ENCODE data around the gene EML4.
"Not testable (repeated sequence)": the region's sequence is repeated elsewhere in the genome, so short reads cannot be mapped to it uniquely, and the experiment has no call there.

Gene EML4

DNA sequence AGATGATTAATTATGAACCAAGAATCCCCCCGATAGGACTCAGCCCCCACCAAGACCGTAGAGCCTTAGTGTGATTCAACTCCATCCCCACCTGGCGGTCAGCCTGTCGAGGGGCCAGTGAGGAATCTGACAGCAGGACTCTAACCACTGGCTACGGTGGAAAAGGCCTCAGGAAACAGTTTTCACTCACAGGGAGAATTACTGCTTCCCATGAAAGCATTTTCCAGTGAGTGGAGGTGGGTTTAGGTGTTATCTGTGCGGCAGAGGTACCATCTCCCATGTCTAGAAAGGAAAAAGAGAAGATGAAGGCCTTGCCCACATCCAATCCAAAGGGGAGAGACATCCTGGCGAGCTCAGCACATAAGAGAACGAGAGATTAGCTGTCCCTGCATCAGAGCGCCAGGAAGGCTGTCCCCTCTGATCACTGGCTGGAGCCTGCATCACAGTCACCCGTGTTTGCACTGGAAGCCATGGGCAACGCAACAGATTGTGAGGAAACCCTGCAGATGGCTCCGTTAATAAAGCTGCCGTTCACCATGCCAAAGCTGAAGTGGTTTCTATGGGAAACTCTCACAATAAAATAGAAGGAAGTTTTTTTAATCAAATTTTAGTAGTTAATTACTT is 169.5 kb downstream of the EML4 start:
- no peak for DNase-seq

DNA sequence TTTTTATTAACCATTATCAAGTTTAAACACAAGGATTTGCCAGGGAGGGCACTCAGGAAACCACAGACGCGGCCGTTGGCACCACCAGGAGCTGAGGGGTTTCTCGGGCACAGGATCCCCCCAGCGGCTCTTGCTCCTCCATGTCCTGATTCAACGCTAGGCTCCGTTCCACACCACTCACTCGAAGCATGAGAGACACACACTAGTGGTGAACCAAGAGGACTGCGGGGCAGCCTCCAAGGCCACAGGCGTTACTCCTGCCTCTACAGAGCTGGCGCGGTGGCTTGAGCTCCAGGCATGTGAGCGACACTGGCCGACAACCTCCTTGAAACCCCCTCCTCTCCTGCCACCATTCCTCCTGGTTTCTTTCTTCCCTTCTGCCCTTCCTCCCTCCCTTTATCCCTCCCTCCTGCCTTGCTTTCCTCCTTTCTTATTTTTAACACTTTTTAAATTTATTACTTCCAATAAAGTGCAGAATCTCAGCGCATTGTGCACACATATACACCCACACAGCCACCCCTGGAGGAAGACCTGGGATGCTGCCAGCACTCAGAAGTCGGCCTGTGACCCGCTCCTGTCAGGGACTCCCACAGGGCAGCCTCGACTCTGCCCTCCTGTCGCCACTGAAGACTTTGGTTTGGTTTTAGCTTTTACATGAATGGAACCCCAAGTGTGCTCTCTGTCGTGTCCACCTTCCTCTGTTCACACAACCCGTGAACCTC is 170.2 kb downstream of the EML4 start:
- no peak for DNase-seq

DNA sequence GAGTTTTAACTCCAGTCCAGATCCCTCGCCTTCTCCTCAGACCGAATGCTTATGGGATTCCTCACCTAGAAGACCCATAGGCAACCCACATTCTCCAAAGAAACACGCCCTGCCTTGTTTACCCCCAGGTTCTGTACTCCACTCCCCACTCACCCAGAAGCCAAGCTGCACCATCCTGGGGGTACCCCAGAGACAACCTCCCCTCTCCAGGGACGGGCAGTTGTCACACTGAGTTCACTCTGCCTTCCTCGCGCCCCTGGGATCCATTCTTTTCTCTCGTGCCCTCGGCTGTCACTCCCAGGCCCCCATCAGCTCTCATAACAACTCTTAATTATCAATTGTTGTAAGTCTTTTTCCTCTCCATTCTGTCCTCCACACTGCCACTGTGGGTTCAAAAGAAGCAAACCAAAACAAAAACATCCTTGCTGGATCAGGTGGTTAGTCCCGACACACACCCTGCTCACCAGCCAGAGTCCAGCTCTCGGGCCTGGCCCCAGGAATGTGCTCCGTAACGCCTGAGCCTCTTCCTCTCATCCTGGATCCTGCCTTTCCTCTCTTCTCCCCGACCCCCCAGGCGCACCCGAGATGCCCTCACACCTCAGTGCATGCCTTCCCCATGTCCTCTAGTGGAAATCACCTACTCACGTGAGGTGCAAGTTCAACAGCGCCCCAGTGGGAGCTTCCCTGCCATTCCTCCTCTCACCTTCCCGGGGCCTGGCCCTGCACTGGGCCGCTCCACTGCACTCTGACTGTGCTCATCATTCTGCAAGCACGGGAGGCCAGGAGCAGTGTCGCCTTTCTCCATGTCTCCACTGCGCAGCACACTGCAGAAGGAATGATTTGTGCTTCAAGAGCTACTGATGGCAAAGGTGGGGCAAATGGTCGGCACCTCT is 171.1 kb downstream of the EML4 start:
- DNase-seq = no peak

DNA sequence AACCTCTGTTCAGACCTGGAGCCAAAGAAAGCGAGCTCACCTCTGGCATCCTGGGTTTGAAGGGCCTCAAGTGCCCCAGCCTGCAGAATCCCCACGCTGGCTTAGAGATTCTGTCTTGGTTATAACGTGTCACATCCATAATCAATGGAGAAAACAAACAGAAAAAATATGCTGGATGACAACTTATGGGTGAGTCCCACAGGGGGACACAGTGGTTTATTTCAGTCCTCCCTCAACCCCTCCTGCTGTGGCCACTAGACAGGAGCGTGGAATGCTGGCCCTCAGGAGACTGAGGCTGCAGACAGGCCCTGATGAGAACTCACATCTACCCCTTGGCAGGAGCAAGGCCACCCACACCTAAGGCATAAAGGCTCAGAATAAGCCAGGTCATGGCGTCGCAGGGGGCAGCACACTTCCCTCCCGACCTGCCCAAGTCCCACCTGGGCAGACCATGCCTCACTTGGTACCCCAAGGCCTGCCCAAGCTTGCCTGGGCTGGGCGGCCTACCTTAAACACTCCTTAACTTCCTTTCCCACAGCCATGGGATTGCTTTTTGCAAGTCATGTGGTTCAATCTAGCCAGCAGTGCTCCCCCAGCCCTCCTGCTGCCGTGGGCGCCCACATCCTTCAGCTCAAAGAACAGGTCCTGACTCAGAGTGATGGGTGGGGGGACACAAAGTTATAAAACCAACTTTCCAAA is 171.9 kb downstream of the EML4 start:
- DNase-seq = no peak

DNA sequence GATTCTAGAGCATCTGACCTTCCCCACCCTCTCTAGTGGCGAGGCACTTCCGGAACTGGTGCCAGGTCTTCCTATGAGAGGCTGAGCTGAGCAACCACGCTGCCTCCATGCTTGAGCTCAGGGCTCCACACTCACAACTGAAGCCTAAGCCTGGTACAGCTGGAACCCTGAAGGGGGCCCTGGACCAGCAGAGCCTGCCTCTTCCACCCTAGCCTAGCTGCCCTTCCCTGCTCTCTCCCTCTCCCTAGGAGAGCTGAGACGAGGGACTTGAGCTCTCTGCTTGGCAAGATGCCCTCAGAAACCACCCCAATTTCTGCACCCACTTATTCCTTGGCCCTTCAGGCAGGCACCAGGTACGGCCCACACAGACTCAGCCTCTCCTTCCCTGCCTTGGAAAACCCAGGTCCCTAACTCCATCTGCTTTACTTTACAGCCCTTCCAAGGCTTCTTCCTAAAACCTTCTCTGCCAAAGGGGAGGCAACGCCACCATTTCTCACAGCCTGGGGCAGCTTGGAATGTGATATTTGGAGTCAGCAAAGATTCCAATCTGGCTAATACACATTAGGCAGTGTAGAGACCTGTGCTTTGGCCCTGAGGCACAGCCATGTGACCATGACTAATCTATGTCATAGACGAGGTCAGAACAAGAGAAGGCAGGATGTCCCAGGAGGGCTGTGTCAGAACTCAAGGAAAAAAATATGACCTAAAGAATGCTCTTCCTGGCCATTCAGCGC is 173.1 kb downstream of the EML4 start:
- DNase-seq = no peak

DNA sequence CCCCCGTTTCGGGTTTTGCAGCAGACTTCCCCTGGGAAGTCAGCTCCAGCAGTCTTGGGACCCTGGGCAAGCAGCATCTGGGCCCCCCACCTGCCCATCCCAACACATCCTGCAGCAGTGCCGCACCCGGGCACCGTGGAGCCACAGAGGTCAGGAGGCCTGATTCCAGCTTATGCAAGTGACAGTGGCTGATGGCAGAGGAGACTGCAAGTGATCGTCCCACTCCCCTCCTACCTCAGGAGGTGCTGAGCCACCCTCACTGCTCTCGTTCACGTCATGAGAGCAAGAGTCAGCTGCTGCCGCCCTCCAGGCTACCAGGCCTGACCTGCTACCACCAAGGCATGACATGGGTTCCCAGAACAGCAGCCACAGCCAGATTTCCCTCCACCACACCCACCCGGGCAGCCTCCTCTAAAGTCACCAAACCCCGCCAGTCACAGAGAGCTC is 173.7 kb downstream of the EML4 start:
- no peak for DNase-seq

DNA sequence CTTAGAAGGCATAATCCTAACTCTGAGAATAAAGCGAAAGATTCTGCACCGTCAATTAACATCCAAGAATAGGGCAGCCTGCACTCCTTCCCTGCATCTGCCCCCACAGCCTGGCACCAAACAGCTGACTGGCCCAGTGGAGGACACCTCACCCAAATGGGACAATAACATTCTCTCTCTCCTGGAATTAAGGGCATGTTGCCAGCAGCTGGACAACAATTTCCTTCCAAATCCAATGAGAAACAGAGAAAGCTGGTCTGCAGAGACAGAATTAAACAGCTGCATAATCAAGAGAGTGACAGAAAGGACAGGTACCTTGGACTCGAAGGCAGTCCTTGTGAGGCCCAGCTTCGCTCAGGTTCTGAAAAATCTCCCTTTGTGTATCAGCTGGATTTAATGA is 176.8 kb downstream of the EML4 start:
- DNase-seq = no peak

DNA sequence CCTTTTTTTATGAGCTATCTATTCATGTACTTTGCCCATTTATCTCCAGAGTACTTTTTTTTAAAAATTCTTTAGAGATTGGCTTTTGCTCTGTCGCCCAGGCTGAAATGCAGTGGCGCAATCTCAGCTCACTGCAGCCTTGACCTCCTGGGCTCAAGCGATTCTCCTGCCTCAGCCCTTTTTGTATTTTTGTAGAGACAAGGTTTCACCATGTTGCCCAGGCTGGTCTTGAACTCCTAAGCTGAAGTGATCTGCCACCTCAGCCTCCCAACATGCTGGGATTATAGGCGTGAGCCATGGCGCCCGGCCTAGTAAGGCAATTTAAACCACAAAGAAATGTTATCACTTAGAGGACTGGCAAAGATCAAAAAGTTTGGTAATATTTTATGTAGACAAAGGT is 177.7 kb downstream of the EML4 start:
- not testable (repeated sequence) for DNase-seq

DNA sequence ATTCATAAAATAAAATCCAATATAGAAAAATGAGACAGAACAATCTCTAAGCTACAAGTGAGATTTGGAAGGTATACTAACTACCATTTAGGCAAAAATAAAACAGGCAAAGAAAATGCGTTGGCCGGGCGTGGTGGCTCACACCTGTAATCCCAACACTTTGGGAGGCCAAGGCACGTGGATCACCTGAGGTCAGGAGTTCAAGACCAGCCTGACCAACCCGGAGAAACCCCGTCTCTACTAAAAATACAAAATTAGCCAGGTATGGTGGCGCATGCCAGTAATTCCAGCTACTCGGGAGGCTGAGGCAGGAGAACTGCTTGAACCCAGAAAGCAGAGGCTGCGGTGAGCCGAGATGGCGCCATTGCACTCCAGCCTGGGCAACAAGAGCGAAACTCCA is 178.4 kb downstream of the EML4 start:
- not testable (repeated sequence) for DNase-seq

DNA sequence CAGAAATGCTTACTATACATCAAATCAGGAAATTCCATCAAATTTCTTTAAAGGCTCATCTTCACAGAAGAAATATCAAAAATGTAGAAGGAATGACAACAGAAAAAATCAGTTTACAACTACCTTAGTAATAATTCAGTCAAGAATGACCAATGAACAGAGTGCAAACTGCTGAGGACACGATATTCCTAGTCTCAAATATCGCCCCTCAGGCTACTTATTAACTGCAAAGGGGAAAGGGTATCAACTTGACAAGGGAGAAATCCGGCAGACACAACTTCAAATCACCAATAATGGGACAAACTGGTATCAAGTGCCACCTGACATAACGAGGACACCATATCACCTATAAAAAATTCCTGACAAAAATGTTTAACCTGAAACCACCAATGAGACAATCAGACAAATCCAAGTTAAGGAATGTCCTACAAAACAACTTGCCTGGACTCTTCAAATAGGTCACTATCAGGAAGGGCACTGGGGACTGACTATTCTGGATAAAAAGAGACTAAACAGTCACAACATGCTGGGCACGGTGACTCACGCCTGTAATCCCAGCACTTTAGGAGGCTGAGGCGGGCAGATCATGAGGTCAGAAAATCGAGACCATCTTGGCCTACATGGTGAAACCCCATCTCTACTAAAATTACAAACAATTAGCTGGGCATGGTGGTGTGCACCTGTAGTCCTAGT is 179.1 kb downstream of the EML4 start:
- no peak for DNase-seq

DNA sequence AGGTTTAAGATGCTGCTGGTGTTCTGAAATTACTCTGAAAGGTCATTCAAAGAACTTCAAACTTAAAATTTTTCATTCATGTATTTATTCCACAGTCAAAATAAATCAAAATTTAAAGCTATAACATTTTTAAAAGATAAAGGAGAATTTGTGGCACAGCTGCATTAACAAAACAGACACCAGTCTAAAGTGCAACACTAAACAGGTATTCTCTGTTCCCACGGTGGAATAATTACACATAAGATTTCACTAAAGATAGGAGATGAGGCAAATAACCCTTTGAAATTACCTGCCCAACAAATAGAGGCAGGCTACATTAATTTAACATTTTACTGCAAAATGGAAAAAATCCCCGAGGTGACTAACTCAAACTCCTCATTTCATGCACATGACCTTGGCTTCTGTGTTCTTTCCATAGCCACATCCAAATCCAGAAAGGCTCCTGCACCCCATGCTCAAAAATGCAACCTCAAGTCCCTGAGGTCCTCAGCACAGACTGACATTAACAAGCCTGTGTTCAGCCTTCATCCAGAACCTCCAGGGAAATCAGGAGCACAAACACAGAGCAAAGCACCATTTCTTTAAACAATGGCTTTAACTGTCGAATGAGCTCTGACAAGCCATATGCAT is 181.4 kb downstream of the EML4 start:
- no peak for DNase-seq

DNA sequence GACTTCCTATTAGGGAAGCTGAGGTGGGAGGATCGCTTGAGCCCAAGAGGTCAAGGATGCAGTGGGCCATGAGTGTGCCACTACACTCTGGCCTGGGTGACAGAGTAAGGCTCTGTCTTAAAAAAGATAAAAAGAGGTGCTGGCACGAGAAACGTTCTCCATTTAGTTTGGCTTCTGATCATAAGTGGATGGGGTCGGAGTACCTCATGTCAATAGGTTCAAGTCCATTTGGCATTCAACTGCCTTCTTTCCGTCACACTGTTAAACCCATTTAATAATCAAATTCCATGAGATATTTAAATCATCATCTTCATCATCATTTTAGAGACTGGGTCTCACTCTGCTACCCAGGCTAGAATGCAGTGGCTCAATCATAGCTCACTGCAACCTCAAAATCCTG is 182.7 kb downstream of the EML4 start:
- DNase-seq = no peak

DNA sequence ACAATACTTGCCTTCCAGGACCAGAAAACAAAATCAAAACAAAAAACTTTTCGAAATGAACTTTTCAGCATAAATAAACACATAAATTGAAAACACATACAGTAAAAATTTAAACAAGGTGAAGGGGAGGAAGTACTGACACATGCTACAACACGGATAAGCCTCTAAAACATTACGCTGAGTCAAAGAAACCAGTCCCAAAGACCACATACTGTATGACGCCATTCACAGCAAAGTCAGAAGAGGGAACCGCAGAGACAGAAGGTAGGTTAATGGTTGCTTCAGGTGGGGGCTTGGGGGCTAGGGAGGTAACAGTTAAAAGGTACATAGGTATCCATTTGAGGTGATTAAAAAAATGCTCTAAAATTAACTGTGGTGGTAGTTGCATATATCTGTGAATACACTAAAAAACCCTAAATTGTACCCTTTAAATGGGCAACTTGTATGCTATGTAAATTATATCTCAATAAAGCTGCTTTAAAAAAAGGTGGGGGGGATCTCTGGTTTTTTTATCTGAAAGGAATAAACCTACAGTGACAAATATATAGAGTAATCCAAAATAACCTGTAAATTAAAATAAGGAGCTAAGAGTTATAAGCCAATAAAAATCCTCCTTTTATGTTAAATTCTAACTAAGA is 184.8 kb downstream of the EML4 start:
- DNase-seq = no peak

DNA sequence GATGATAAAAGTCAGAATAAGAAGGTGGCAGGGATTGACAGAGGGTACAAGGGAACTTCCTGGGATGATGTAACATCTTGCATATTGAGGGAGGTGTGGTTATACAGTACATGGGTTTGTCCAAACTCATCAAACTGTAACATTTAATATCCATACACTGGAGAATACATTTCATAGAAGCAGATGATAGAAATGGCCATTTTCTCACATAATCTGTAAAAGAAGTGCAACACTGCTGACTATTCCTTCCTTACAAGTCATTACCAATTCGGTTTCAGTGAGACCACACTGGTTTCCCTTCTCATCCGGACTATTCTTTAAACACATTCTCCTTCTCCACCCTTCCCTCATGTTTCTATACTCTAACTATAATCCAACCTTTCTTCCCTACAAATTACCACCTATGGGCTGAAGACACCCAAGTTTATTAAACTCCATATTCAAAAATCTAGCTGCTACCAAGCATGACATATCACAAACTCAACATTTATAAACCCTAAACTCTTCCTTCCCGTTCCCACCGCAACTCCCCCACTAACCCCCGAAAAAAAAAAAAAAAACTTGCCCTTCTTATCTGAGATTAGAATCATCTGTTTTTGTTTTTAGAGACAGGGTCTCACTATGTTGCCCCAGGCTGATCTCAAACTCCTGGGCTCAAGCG is 190.3 kb downstream of the EML4 start:
- DNase-seq = no peak

DNA sequence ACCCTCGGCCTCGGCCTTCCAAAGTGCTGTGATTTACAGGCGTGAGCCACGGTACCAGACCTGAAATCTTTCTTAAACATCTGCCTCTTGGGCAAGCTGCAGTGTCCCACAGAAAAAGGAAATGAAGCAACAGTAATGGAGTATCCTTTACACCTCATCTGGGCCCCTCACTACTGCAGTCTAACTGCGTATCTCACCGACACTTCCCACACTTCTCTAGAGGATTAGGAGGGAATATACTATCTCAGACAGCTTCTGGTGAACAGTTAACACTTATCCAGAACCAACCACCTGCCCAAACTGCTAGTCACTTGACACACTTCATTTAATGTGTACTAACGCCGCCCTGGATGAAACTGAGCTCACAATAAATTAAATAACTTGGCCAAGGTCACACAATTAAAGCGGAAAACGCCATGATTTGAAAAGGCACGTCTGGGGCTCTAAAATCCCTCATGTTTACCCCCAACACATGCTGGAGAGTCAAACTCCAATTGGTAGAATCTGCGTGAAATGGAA is 190.9 kb downstream of the EML4 start:
- no peak for DNase-seq

DNA sequence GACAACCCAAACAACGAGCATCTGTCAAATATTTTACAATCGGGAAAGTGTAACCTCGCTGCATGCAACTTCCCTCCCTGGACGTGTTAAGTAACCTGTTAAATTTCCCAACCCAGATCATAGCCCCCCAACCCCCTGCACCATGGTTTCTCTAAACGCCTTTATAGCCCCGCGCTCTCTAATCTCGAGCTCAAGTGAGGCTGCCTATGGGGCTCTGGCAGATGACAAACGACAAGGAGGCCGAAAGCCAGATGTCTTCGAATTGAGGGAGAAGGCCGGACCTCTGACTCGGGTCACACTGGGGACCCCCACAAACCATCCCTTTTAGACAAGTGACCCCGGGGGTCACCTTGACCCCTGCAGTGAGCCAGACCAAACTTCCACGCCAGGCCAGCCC is 191.3 kb downstream of the EML4 start:
- DNase-seq = no peak

DNA sequence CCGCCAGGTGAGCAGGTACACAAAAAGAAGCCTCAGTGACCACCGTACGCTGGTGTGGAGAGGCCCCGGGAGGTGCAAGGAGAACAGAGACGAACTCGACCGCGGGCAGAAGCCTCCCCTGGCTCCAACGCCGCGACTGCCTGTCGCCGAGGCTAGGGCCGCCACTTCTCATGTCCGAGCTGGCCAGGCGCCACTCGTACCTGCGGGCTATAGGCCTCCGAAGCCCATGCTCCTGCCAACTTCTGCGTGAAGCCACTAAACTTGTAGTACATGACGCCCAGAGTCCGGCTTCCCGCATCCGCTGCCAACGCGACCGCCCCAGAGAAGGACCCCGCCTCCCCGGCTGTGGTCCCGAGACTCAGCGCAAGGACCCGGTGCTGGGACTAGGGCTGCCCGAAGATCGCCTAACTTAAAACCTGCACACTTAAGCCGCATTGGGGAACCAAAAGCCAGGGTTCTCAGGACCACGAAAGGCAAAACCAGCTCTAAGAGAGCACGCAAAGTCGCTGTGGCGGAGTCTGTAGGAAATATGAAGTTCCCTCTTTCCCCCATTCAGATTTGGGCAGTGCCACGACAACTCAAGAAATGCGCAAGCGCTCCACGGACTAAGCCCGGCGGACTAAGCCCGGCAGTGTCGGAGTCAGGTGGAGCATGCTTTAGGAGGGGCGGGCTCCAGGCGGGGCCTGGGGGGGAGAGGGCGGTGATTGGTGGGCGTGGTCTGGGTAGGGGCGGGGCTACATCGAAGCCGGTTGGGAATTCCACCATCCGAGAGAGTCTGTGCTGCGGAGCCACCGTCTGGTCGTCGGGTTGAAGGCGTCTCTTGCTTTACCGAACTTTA is 192.0 kb downstream of the EML4 start, which contains the start of gene COX7A2L:
COX7A2L (minus strand) TSS at position 328 of the 838 bp plus-strand sequence; CDS start at position 272, 56 bp downstream.
- DNase-seq = peak; percentile 87

DNA sequence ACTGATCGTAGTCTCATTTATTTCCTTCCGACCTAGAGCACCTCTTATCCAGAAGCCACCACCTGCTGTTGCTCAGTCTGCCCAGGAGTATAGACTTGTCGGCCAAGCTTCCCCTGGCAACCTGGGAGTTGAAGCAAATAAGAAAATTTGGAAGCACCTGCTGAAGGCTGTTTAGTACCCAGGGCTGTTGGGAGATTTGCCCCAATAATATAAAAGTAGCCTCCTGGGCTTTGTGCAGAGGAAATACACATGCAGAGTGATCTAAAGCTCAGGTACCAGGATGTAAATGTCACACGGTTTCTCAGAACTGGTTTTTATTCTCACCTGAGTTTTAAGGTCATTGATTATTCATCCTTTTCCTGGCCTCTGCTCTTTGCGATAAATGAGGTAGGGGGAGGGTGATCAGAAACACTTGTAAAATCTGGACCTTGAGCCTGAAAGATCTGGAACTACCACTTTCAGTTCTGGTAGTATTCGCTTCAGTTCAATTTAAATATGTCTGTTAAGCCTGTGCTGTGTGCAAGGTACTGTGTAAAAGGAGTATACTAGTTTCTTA is 192.7 kb downstream of the EML4 start:
- no peak for DNase-seq

DNA sequence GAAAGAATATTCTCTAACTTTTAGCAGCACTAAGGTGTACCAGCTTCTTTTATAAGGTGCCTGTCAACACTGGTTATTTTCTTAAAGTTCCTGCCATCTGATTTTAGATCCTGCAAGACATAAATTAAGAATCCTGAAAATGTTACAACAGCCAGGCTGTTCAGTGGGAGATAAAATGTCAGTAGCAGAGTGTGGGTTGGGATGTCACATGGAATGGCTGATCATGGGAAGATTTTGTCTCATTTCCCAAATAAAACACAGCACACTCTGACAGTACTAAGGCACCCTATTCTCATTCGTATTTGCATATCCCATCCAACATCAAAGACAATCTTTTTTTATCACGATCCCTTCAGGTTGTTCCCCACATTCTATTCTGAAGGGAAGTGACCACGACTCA is 194.3 kb downstream of the EML4 start:
- no peak for DNase-seq
